GM06990 (cell line): Measurements from ENCODE around the gene STK32B.

Experiments
- DNase-seq: peaks from one replicate; pipeline ENCODE4 v3.0.0-alpha.2; 2011; ENCODE audit not compliant: insufficient read length; ENCODE audit errors: extremely low read depth
- H3K27me3 ChIP-seq: replicated peaks from 2 replicates; pipeline ENCODE4 v1.6.0; 2011; ENCODE audit warnings: low read length; ENCODE audit not compliant: control insufficient read depth, insufficient read depth
- H3K36me3 ChIP-seq: 2 replicates; pipeline ENCODE4 v1.5.1; 2011; ENCODE audit warnings: low read length; ENCODE audit not compliant: control insufficient read depth, insufficient read depth
- H3K4me3 ChIP-seq: replicated peaks from 2 replicates; pipeline ENCODE4 v1.5.1; 2011; ENCODE audit warnings: low read depth, mild to moderate bottlenecking, control low read depth, low read length
- TF ChIP-seq, protein P1 (sequence below): IDR thresholded peaks from 2 replicates; pipeline ENCODE4 v1.5.1; 2011; ENCODE audit warnings: low read length, control low read depth, mild to moderate bottlenecking, inconsistent platforms; ENCODE audit not compliant: insufficient read depth, poor library complexity, severe bottlenecking

The STK32B gene

DNA sequence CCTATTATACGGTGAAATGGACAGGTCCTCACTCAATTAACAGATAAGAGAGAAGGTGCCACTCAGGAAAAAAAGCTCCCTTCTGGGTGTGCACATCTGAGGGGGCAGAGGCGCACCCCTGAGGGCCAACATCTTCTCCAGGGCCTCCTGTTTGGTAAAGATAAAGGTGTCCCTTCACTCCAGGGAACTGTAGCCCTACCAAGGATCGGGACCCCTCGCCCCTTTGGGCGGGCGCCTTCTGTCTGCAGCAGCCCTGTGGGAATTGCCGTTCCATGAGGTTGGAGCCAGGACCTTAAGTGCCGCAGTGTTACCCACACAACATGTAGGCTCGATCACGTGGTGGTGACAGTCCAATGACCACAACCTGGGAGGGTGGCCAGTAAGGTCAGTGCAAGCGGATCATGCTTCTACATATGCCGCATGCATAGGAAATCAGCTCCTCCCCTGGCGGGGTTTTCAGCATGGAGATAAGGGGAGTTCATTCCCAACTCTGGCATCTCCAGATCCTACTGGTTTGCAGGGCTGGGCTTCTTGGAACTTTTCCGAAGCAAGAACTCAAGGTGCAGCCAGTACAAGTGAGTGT is 403.8 kb downstream of the STK32B start:
- Histone ChIP-seq H3K27me3 (no peaks in the 10 kb centered on the region), H3K4me3 (no peak overlapping the region), H3K36me3 (no peaks in the 10 kb centered on the region)
- DNase-seq, result no peak
- TF ChIP-seq, protein P1, sequence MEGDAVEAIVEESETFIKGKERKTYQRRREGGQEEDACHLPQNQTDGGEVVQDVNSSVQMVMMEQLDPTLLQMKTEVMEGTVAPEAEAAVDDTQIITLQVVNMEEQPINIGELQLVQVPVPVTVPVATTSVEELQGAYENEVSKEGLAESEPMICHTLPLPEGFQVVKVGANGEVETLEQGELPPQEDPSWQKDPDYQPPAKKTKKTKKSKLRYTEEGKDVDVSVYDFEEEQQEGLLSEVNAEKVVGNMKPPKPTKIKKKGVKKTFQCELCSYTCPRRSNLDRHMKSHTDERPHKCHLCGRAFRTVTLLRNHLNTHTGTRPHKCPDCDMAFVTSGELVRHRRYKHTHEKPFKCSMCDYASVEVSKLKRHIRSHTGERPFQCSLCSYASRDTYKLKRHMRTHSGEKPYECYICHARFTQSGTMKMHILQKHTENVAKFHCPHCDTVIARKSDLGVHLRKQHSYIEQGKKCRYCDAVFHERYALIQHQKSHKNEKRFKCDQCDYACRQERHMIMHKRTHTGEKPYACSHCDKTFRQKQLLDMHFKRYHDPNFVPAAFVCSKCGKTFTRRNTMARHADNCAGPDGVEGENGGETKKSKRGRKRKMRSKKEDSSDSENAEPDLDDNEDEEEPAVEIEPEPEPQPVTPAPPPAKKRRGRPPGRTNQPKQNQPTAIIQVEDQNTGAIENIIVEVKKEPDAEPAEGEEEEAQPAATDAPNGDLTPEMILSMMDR, result no peak

DNA sequence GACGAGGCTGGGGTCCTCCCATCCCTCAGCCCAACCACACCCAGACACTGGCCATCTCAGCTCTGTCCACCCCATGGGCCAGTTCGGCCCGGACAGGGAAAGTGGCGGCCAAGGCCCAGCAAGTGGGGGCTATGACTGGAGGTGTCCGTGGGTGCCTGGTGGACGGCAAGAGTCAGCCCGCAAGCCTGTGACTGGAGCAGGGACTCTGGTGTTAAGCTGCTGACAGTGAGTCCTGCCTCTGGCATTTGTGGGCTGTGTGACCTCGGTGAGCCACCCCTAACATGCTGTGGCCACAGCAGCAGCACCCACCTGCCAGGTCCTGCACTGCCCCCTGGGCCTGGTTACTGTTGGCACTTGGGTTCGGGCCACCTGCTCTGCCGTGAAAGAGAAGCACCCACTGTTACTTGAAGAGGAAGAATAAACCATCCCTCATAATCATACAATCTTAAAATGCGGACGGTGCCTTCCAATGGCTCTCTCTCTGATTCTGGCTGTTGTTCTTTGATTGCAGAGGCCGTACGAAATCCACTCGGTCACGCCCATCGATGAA is 405.1 kb downstream of the STK32B start:
- peaks cover 1% of the 10 kb centered on the region; the same call in 1 of the 2 replicates for H3K27me3 ChIP-seq
- no peak for DNase-seq
- no peak overlapping the region for H3K4me3 ChIP-seq
- no peaks in the 10 kb centered on the region for H3K36me3 ChIP-seq
- TF ChIP-seq, protein P1, result no peak

DNA sequence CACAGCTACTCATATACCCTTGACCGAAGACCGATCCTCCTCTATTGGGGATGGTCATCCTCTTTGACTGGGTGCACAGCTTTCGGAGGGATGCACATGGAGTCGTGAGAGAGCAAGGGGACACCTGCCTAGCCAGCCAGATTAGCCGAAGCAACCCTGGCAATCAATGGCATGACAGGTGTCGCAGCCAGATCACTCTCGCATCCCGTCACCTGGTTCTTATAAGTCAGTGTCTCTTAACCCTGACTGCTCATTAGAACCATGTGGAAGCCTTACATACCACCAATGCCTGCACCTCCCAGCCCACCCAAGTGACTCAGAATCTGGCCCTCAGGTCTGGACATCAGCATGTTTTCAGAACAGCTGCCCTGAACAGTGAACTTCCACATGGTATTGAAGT is 407.4 kb downstream of the STK32B start:
- Histone ChIP-seq H3K36me3 (no peaks in the 10 kb centered on the region), H3K27me3 (peaks cover 1% of the 10 kb centered on the region; the same call in 1 of the 2 replicates), H3K4me3 (no peak overlapping the region)
- no peak for DNase-seq
- TF ChIP-seq, protein P1, result no peak

DNA sequence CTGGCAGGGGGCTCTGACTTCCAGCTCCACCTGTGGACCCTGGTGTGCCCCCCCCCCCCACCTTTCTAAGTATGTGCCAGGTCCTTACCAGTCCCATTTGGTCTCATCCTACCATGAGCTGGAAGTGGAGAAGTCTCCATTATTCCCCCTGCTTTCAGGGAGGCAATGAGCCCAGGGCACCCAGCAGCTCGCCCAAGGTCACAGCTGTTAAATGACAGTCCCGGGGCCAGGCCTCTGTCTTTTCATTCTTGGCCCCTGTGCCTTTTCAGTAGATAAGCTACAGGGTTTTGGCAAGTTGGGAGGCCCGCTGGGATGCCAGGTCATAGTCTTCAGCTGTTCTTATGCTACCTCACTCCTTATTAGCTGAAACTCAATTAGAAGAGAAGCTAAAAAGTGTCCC is 408.0 kb downstream of the STK32B start:
- TF ChIP-seq, protein P1, result no peak
- H3K4me3 ChIP-seq, result no peak overlapping the region
- no peaks in the 10 kb centered on the region for H3K36me3 ChIP-seq
- peaks cover 1% of the 10 kb centered on the region; the same call in 1 of the 2 replicates for H3K27me3 ChIP-seq
- no peak for DNase-seq

DNA sequence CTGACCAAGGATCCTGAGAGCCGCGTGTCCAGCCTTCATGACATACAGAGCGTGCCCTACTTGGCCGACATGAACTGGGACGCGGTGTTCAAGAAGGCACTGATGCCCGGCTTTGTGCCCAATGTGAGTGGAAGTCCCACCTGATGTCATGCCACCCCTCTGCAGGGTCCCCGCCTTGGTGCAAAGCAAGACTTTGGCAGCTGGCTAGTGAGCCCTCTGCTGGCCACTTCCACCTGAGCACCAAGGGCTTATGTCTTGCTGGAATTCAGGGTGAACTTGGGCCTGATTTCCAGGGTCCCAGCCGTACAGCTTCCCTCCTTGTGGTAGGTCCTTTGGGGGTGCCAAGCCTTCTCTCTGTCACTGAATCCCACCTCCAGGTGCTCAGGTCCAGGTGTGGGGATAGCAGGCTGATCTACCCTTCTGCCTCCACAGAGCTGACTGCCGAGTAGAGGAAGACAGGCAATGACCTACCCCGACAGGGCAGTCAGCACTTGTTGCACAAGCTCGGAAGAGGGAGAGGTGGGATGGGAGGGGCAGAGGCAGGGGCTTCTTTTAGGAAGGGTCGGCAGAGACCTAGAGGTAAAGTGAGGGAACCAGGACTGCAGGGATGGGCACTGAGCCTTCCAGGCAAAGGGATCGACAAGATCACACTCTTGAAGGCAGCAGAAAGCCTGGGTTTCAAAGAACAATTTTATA is 409.0 kb downstream of the STK32B start:
- peaks cover 1% of the 10 kb centered on the region; the same call in 1 of the 2 replicates for H3K27me3 ChIP-seq
- H3K4me3 ChIP-seq, result no peak overlapping the region
- TF ChIP-seq, protein P1, result peak; percentile 67
- H3K36me3 ChIP-seq, result no peaks in the 10 kb centered on the region
- DNase-seq, result no peak
